Nephron (organoid): ENCODE data around the gene RPTOR.
A peak's percentile ranks its signal among the peaks of the same experiment; 100 is the strongest.

Source experiments
- H3K27ac Mint-ChIP-seq, 3 experiments: 2 replicates each; pipeline ENCODE4 v1.8.0; 2020; ENCODE audit warnings: mixed read lengths in 3 of 3, mild to moderate bottlenecking in 2 of 3, moderate library complexity in 1 of 3
- H3K27me3 Mint-ChIP-seq: 2 replicates; pipeline ENCODE4 v1.8.0; 2021; ENCODE audit warnings: low read depth, mild to moderate bottlenecking, moderate library complexity, mixed read lengths
- H3K36me3 Mint-ChIP-seq: 2 replicates; pipeline ENCODE4 v1.8.0; 2020; ENCODE audit warnings: low read depth, mixed read lengths
- H3K4me1 Mint-ChIP-seq: 2 replicates; pipeline ENCODE4 v1.8.0; 2020; ENCODE audit warnings: mixed read lengths
- H3K4me3 Mint-ChIP-seq, 3 experiments: 2 replicates each; pipeline ENCODE4 v1.8.0; 2020; ENCODE audit warnings: mild to moderate bottlenecking in 3 of 3, mixed read lengths in 3 of 3, moderate library complexity in 2 of 3
- H3K9me3 Mint-ChIP-seq: 2 replicates; pipeline ENCODE4 v1.8.0; 2020; ENCODE audit warnings: mixed read lengths
- CTCF ChIP-seq, 3 experiments: fragments of 200-600 bp; sonication (generic); IDR thresholded peaks; one replicate each; pipeline ENCODE4 v1.5.0; 2021; ENCODE audit warnings: antibody characterized with exemption in 3 of 3; ENCODE audit not compliant: unreplicated experiment in 3 of 3

The RPTOR gene

GRCh38 chr17:80777274-80777673 is 232.6 kb downstream of the RPTOR start:
- no peaks in the 10 kb centered on the region for H3K9me3 Mint-ChIP-seq
- no peak overlapping the region for H3K4me3 Mint-ChIP-seq
- H3K4me1 Mint-ChIP-seq, result peaks cover 66% of the 10 kb centered on the region
- no peaks in the 10 kb centered on the region for H3K27me3 Mint-ChIP-seq
- H3K36me3 Mint-ChIP-seq, result peaks cover 15% of the 10 kb centered on the region
- no peak for TF ChIP-seq CTCF (IDR thresholded peaks at IDR 0.05; ENCODE audit: unreplicated experiment in 3 of 3)
- peak overlapping the region in 2 of 3 experiments; percentile 8 to 71 for H3K27ac Mint-ChIP-seq

DNA sequence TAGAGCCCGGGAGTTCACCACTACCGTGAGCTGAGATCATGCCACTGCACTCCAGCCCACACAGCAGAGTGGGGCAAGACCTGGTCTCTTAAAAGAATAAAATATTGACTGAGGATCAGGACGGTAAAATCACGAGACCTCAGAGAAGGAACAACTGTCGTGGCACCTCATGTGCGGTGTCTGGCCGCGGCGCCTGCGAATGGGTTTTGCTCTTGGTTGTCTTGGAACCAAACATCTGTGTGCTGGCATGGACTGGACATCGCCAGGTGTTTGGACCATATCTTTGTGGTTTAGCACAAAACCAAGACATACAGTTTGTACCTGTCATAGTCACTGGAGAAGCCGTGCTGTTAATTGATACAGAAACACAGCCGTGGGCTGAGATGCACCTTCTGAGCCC is 234.1 kb downstream of the RPTOR start:
- no peak for TF ChIP-seq CTCF (IDR thresholded peaks at IDR 0.05; ENCODE audit: unreplicated experiment in 3 of 3)
- Mint-ChIP-seq H3K27ac (no peak overlapping the region), H3K36me3 (peaks cover 15% of the 10 kb centered on the region), H3K4me3 (no peak overlapping the region), H3K4me1 (peaks cover 61% of the 10 kb centered on the region), H3K9me3 (no peaks in the 10 kb centered on the region), H3K27me3 (peaks cover 3% of the 10 kb centered on the region)

DNA sequence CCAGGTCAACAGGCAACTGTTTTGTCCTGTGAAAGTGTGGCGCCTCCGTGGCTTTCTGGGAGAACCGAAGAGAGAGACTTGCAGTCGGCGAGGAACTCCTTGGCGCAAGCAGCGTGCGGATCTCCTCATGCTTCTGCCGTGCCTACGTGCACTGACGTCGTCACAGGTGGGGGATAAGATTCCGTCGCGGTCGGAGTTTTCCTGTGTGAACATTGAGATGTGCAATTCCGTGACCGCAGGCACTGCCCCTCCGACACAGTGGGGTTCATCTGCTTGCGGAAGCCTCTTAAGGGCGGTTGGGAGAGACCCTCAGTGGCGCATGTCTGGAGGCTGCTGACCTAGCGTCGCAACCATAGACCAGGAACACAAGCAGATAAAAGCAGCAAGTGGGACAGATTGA is 234.7 kb downstream of the RPTOR start:
- TF ChIP-seq CTCF (IDR thresholded peaks at IDR 0.05; ENCODE audit: unreplicated experiment in 3 of 3), result no peak
- H3K4me1 Mint-ChIP-seq, result peaks cover 55% of the 10 kb centered on the region

GRCh38 chr17:80779961-80780380 is 235.3 kb downstream of the RPTOR start:
- TF ChIP-seq CTCF (IDR thresholded peaks at IDR 0.05; ENCODE audit: unreplicated experiment in 3 of 3), result no peak
- H3K4me3 Mint-ChIP-seq, result no peak overlapping the region
- H3K9me3 Mint-ChIP-seq, result no peaks in the 10 kb centered on the region
- H3K27ac Mint-ChIP-seq, result peak overlapping the region in 2 of 3 experiments; percentile 3 to 12
- peaks cover 49% of the 10 kb centered on the region for H3K4me1 Mint-ChIP-seq
- H3K27me3 Mint-ChIP-seq, result peaks cover 3% of the 10 kb centered on the region
- H3K36me3 Mint-ChIP-seq, result peaks cover 15% of the 10 kb centered on the region

More for the DNA sequence above, 234.7 kb downstream of the RPTOR start:
- H3K36me3 Mint-ChIP-seq, result peaks cover 15% of the 10 kb centered on the region
- no peak overlapping the region for H3K27ac Mint-ChIP-seq
- H3K9me3 Mint-ChIP-seq, result no peaks in the 10 kb centered on the region
- H3K4me3 Mint-ChIP-seq, result no peak overlapping the region
- peaks cover 3% of the 10 kb centered on the region for H3K27me3 Mint-ChIP-seq

DNA sequence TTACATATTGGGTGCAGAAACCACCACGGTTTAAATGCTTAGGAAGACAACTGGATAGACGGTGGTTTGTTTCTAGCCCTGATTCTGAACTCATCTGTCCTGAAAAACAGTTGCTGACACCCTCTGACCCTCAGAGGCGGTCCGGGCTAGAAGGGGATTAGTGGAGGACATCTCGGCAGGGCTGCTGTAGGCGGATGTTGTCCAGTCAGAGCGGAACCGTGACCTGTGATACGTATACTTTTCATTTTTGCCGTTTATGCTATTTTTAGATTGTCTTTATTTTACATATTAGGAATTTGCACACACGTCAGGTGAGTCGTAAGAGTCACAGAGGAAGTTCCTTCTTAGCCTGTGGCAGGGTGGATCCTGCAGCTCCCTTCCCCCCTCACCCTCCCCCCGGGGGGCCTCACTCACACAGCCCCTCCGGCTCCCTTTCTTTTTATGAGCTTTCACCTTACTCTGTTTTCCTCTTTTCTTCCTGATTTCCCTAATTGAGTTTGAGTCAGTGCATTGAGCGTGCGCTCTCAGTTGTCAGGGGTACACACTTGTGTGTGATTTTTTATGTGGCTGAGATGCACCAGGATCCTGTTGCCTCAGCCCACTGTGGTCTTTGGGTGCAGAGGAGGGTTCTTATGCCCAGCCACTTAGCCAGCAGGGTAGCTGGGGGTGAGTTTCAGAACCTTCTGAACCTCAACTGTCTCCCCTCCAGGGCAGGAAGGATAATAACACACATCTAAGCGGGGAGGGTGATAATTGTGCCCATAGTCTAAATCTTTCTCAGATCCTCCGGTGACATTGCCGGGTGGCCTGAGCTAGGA is 236.0 kb downstream of the RPTOR start:
- H3K36me3 Mint-ChIP-seq, result peaks cover 15% of the 10 kb centered on the region
- H3K27ac Mint-ChIP-seq, result peak overlapping the region in 2 of 3 experiments; percentile 9 to 12
- H3K9me3 Mint-ChIP-seq, result no peaks in the 10 kb centered on the region
- peaks cover 3% of the 10 kb centered on the region for H3K27me3 Mint-ChIP-seq
- no peak for TF ChIP-seq CTCF (IDR thresholded peaks at IDR 0.05; ENCODE audit: unreplicated experiment in 3 of 3)
- peaks cover 49% of the 10 kb centered on the region for H3K4me1 Mint-ChIP-seq
- H3K4me3 Mint-ChIP-seq, result no peak overlapping the region

DNA sequence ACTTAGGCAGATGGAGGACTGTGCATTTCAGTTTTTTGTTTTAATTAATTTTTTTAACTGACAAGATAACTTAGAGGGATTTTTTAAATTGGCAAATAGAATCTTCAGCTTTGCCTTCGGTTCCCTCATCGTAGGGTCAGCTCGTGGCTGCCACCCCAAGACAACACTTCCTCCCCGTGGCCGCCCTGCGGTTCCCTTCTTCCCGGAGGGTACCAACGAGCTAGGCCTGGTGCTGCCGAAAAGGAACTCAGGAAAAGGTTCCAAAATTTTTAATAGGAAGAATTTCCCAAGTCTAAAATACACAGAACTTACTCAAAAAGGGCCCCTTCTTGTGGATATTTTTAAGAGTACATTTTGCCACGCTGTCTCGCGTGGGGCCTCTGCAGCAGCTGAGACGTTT is 236.6 kb downstream of the RPTOR start:
- no peaks in the 10 kb centered on the region for H3K9me3 Mint-ChIP-seq
- peaks cover 15% of the 10 kb centered on the region for H3K36me3 Mint-ChIP-seq
- H3K4me3 Mint-ChIP-seq, result no peak overlapping the region
- H3K27ac Mint-ChIP-seq, result peak overlapping the region in 2 of 3 experiments; percentile 17 to 29
- H3K4me1 Mint-ChIP-seq, result peaks cover 53% of the 10 kb centered on the region
- no peak for TF ChIP-seq CTCF (IDR thresholded peaks at IDR 0.05; ENCODE audit: unreplicated experiment in 3 of 3)
- peaks cover 3% of the 10 kb centered on the region for H3K27me3 Mint-ChIP-seq
